HCT116 (cell line): Measurements from ENCODE around the gene FRAS1. TPM values are rescaled to one million over a fixed set of nuclear protein-coding genes. Genes with fewer than 3 reads are reported as not detected.

Experiments used
- ATAC-seq: fragments of 200-7000 bp; cut with Tn5 transposase; 2 replicates; pipeline ENCODE4 v1.9.1; 2020; ENCODE audit warnings: mild to moderate bottlenecking, moderate library complexity
- BruUV-seq: library from RNA; stranded (reverse); fragments of 400-500 nt; replicated peaks from 2 replicates; lab custom pipeline; 2021; lab: Mats Ljungman, UMichigan
- CTCF ChIA-PET: fragments of 300-600 bp; sonication (Branson Sonifier 250); formaldehyde crosslinking; loops from one replicate; lab custom pipeline; 2021; ENCODE audit warnings: antibody characterized with exemption; lab: Charles Lee
- POLR2A ChIA-PET: fragments of 300-600, 350-600 bp; sonication (Branson Sonifier 250); formaldehyde crosslinking; loops from one replicate; lab custom pipeline; 2021; ENCODE audit warnings: antibody characterized with exemption; lab: Charles Lee
- RAD21 ChIA-PET, 2 experiments: fragments of 300-600 bp; sonication (Branson Sonifier 250); formaldehyde crosslinking; loops; one replicate each; lab custom pipeline; 2023; ENCODE audit warnings: low total read pairs in 2 of 2; ENCODE audit not compliant: uncharacterized antibody in 2 of 2, unreplicated experiment in 2 of 2, low non-redundant PET in 1 of 2; lab: Charles Lee
- DNase-seq: peaks from one replicate; pipeline ENCODE4 v3.0.0-alpha.2; 2010; ENCODE audit warnings: low read depth, low spot score
- H2AFZ ChIP-seq: fragments of 200-600 bp; shearing (Covaris generic), sonication (generic); 2 replicates; pipeline ENCODE4 v1.6.1; 2017; ENCODE audit warnings: low read depth, mixed run types, mixed read lengths, antibody characterized with exemption, low read length; ENCODE audit not compliant: poor library complexity, severe bottlenecking
- H3K27ac ChIP-seq: 2 replicates; pipeline ENCODE4 v1.5.1; 2012; ENCODE audit warnings: low read depth, low read length
- H3K27me3 ChIP-seq: fragments of 200-600 bp; sonication (generic); 2 replicates; pipeline ENCODE4 v1.6.1; 2016; ENCODE audit warnings: mixed run types, low read length, mixed read lengths; ENCODE audit not compliant: insufficient read depth
- H3K36me3 ChIP-seq, 2 experiments: fragments of 200-500 bp in 1 of 2; fragments of 200-600 bp in 1 of 2; sonication (Bioruptor generic) in 1 of 2; sonication (generic) in 1 of 2; 2 replicates each; pipeline versions ENCODE4 v1.5.1 to v1.6.1; 2014 to 2016; ENCODE audit warnings: low read length in 2 of 2, inconsistent platforms in 1 of 2, mixed read lengths in 1 of 2, mixed run types in 1 of 2; ENCODE audit not compliant: insufficient read depth in 2 of 2, control insufficient read depth in 1 of 2
- H3K4me1 ChIP-seq, 2 experiments: fragments of 200-600 bp in 1 of 2; sonication (generic) in 1 of 2; 2 replicates each; pipeline versions ENCODE4 v1.5.1 to v1.6.1; 2012 to 2017; ENCODE audit warnings: low read length in 2 of 2, inconsistent platforms in 1 of 2, mild to moderate bottlenecking in 1 of 2, mixed read lengths in 1 of 2, mixed run types in 1 of 2, moderate library complexity in 1 of 2; ENCODE audit not compliant: insufficient read depth in 2 of 2, control insufficient read depth in 1 of 2
- H3K4me2 ChIP-seq: fragments of 200-600 bp; sonication (generic); 2 replicates; pipeline ENCODE4 v1.6.1; 2017; ENCODE audit warnings: mixed run types, low read length, mixed read lengths
- H3K4me3 ChIP-seq, 2 experiments: fragments of 200-600 bp in 1 of 2; sonication (generic) in 1 of 2; replicated peaks in 1 of 2; 2 replicates each; pipeline ENCODE4 v1.5.1; 2011 to 2016; ENCODE audit warnings: low read length in 2 of 2, control low read depth in 1 of 2, low read depth in 1 of 2, mild to moderate bottlenecking in 1 of 2, mixed read lengths in 1 of 2, mixed run types in 1 of 2
- H3K79me2 ChIP-seq: fragments of 200-600 bp; sonication (generic); 2 replicates; pipeline ENCODE4 v1.6.1; 2017; ENCODE audit warnings: mild to moderate bottlenecking, mixed run types, low read length, moderate library complexity, mixed read lengths; ENCODE audit not compliant: insufficient read depth
- H3K9ac ChIP-seq: fragments of 200-600 bp; sonication (generic); 2 replicates; pipeline ENCODE4 v1.6.1; 2016; ENCODE audit warnings: low read length, mixed read lengths
- H3K9me2 ChIP-seq: fragments of 200-600 bp; sonication (generic), shearing (Covaris generic); 2 replicates; pipeline ENCODE4 v1.6.1; 2017; ENCODE audit warnings: mixed run types, mild to moderate bottlenecking, moderate library complexity; ENCODE audit not compliant: insufficient read depth
- H3K9me3 ChIP-seq, 2 experiments: fragments of 200-500 bp in 1 of 2; fragments of 200-600 bp in 1 of 2; sonication (Bioruptor generic) in 1 of 2; sonication (generic) in 1 of 2; 2 replicates each; pipeline ENCODE4 v1.6.1; 2014 to 2017; ENCODE audit warnings: low read length in 2 of 2, mixed read lengths in 2 of 2, inconsistent platforms in 1 of 2, low read depth in 1 of 2, mild to moderate bottlenecking in 1 of 2, mixed run types in 1 of 2, moderate library complexity in 1 of 2; ENCODE audit not compliant: control insufficient read depth in 1 of 2, insufficient read depth in 1 of 2
- H4K20me1 ChIP-seq: fragments of 200-600 bp; sonication (generic), shearing (Covaris generic); 2 replicates; pipeline ENCODE4 v1.6.1; 2017; ENCODE audit warnings: mixed run types, mild to moderate bottlenecking, moderate library complexity; ENCODE audit not compliant: insufficient read depth
- ATF3 ChIP-seq: IDR thresholded peaks from 2 replicates; pipeline ENCODE4 v1.6.1; 2012
- EZH2 ChIP-seq: fragments of 200-600 bp; sonication (generic); IDR thresholded peaks from 2 replicates; pipeline ENCODE4 v1.6.1; 2017; ENCODE audit warnings: antibody characterized with exemption, mixed run types
- REST ChIP-seq: IDR thresholded peaks from 2 replicates; pipeline ENCODE4 v1.6.1; 2012; ENCODE audit warnings: low read depth
- SP1 ChIP-seq: IDR thresholded peaks from 2 replicates; pipeline ENCODE4 v1.6.1; 2012; ENCODE audit warnings: low read depth
- TCF7L2 ChIP-seq: IDR thresholded peaks from 2 replicates; pipeline ENCODE4 v1.7.0; 2011; ENCODE audit warnings: borderline replicate concordance, inconsistent platforms; ENCODE audit not compliant: insufficient read depth, insufficient read length; ENCODE audit errors: extremely low read depth
- ZFX ChIP-seq: fragments of 450-650 bp; IDR thresholded peaks from 2 replicates; pipeline ENCODE4 v1.6.1; 2017
- ZNF274 ChIP-seq: fragments of 200-500 bp; sonication (Bioruptor generic); IDR thresholded peaks from 2 replicates; pipeline ENCODE4 v1.6.1; 2014; ENCODE audit warnings: mild to moderate bottlenecking, low read depth, low read length, inconsistent platforms
- intact Hi-C: fragments of 100-400 bp; cut with micrococcal nuclease; formaldehyde crosslinking; loops from 2 replicates; pipeline ENCODE4 v1.10.0; 2022
- total RNA-seq: library from RNA; stranded (reverse); gene quantifications from one replicate; pipeline ENCODE4 v1.2.1, GENCODE V29; 2021; ENCODE audit not compliant: unreplicated experiment

The FRAS1 gene
- total RNA-seq, 1 experiment from 2014 or later, result 33.5 TPM

GRCh38 chr4:78120144-78120880, 63.2 kb downstream of the FRAS1 start:
- H4K20me1 ChIP-seq, result no peaks in the 10 kb centered on the region
- H3K9me3 ChIP-seq, result no peaks in the 10 kb centered on the region
- no peak overlapping the region for H2AFZ ChIP-seq
- ATAC-seq, result no peak
- ChIA-PET RAD21 (no interaction called here), CTCF (no interaction called here), POLR2A (no interaction called here)
- no peaks in the 10 kb centered on the region for H3K27me3 ChIP-seq
- H3K4me3 ChIP-seq, result no peak overlapping the region
- intact Hi-C loops, result no loop called here
- TF ChIP-seq TCF7L2 (no peak), REST (no peak)
- H3K27ac ChIP-seq, result no peak overlapping the region
- DNase-seq, result no peak
- no peak overlapping the region for H3K4me2 ChIP-seq
- no peak overlapping the region for H3K9ac ChIP-seq
- H3K9me2 ChIP-seq, result no peaks in the 10 kb centered on the region
- peaks cover 0 to 4% of the 10 kb centered on the region in 2 experiments; a peak in 1 of 4 replicates for H3K4me1 ChIP-seq
- 0 out of 2 replicates have a peak, but pooled peaks cover 3% of the 10 kb centered on the region for H3K79me2 ChIP-seq
- no peaks in the 10 kb centered on the region for H3K36me3 ChIP-seq
- BruUV-seq, result no TSS peak

GRCh38 chr4:78121338-78121904, 64.3 kb downstream of the FRAS1 start:
- no peaks in the 10 kb centered on the region for H4K20me1 ChIP-seq
- H3K9ac ChIP-seq, result no peak overlapping the region
- peaks cover 6 to 14% of the 10 kb centered on the region in 2 experiments; a peak in 3 of 4 replicates for H3K4me1 ChIP-seq
- CTCF ChIA-PET, result no interaction called here
- H3K4me3 ChIP-seq, result no peak overlapping the region
- H3K9me3 ChIP-seq, result no peaks in the 10 kb centered on the region
- no TSS peak for BruUV-seq
- TF ChIP-seq ZFX, result no peak
- no peak for TF ChIP-seq EZH2
- no peak for TF ChIP-seq ZNF274
- no peak for TF ChIP-seq SP1
- no peak for TF ChIP-seq ATF3
- TF ChIP-seq, all 23 proteins: peak for 0
- no peak overlapping the region for H3K27ac ChIP-seq
- no peaks in the 10 kb centered on the region for H3K27me3 ChIP-seq
- 0 out of 2 replicates have a peak, but pooled peaks cover 3% of the 10 kb centered on the region for H3K79me2 ChIP-seq
- H2AFZ ChIP-seq, result no peak overlapping the region
- no peaks in the 10 kb centered on the region for H3K36me3 ChIP-seq
- ATAC-seq (no peak), DNase-seq (no peak)
- H3K9me2 ChIP-seq, result no peaks in the 10 kb centered on the region
- no peak overlapping the region for H3K4me2 ChIP-seq
- ChIA-PET POLR2A (no interaction called here), RAD21 (no interaction called here)
- intact Hi-C loops, result no loop called here
